MG63 (cell line): Measurements from ENCODE around the gene NPLOC4. TPM values are rescaled to one million over a fixed set of nuclear protein-coding genes. Genes with fewer than 3 reads are reported as not detected.
"Not testable (repeated sequence)": the region's sequence is repeated elsewhere in the genome, so short reads cannot be mapped to it uniquely, and the experiment has no call there.

ENCODE experiments used
- DNase-seq: peaks from one replicate; pipeline ENCODE4 v3.0.0-alpha.2; 2020
- H3K27me3 ChIP-seq: fragments of 250-450 bp; sonication (Bioruptor Pico); 2 replicates; pipeline ENCODE4 v1.5.1; 2020; ENCODE audit warnings: mild to moderate bottlenecking, moderate library complexity
- H3K36me3 ChIP-seq: fragments of 250-450 bp; sonication (Bioruptor Pico); 2 replicates; pipeline ENCODE4 v1.5.1; 2020; ENCODE audit warnings: mild to moderate bottlenecking, moderate library complexity
- H3K4me3 ChIP-seq: fragments of 250-450 bp; sonication (Bioruptor Pico); 2 replicates; pipeline ENCODE4 v1.5.1; 2020; ENCODE audit warnings: mild to moderate bottlenecking, moderate library complexity
- H3K9me3 ChIP-seq: fragments of 250-450 bp; sonication (Bioruptor Pico); 2 replicates; pipeline ENCODE4 v1.5.1; 2020; ENCODE audit warnings: mild to moderate bottlenecking, moderate library complexity
- total RNA-seq: library from RNA; depleted of rRNA; stranded (reverse); fragments of >200 nt; shearing (Covaris generic); gene quantifications from 2 replicates; pipeline ENCODE4 v1.2.3, GENCODE V29; 2014; ENCODE audit warnings: low replicate concordance

The NPLOC4 gene
- total RNA-seq, 1 experiment from 2014 or later: 157 TPM

DNA sequence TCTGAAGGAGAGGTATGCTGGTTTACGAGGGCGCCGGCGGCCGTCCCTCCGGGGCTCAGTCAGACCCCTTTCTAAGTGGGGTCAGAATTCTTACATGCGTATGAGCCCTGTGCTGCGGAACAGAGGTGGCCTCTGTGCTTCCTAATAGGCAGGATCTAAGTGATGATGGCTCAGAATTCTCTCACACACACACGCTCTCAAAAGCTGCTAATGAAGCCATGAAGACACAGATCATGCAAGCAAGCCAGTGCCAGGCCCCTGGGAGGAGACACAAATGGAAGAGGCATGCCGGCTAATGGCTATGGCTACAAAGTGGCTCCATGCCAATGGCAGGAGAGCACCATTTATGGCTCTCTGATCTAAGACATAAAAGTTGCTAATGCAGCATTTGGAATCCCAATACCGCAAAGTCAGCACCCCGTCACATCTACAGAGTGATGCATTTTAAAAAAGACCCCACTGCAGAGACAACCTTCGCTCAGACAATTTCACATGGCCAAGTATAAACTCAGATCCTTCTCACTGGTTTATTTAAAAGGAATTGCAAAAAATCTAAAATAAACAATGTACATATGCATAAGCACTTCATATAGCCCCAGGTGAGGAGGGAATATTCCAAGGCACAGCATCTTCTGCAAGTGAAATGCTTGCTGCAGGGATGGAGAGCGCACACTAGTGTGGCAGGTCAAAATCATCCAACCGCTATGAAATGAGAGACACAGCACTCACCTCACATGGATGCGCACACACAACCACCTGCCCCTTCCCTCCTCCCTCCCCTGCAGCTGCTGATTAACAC is 24.5 kb downstream of the NPLOC4 start:
- DNase-seq: no peak
- H3K27me3 ChIP-seq: no peaks in the 10 kb centered on the region
- no peak overlapping the region for H3K4me3 ChIP-seq
- H3K36me3 ChIP-seq: peaks cover 87% of the 10 kb centered on the region
- H3K9me3 ChIP-seq: no peaks in the 10 kb centered on the region; the same call in 1 of the 2 replicates

DNA sequence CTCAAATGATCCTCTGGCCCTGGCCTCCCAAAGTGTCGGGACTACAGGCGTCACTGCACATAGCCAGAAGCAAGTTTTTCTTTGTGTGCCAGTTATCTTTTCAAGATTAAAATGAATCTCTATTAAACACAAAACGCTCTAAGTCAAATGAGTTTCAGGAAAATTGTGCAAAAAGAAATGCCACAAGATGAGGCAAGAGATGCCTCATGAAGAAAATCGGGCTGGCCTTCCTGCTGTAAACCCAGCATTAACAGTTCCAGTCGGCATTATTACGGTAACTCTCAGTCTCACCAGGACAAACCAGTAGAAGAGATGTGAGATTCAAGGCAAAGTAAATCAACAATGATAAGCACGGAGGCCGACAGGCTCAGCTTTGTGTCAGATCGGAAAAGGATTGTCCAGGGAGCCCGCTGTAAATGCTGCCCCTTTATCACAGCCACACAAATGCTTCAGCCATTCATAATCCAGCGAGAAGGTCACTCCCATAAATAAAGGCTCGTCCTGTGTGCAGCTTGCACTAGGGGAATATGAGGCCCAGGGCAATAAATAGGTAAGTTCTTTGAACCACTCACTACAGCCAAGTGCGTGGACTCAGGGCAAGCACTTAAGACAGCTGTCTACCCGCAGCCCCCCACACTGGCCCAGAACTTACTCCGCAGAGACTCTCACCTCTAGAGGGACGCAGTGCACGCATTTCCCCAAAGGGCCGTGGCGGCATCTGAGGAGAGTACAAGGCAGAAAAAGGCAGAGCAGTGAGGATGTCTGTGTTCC is 27.2 kb downstream of the NPLOC4 start:
- DNase-seq: no peak
- Histone ChIP-seq H3K9me3 (no peaks in the 10 kb centered on the region), H3K36me3 (peaks cover 90% of the 10 kb centered on the region), H3K27me3 (no peaks in the 10 kb centered on the region), H3K4me3 (no peak overlapping the region)

GRCh38 chr17:81608605-81609004 is 28.3 kb downstream of the NPLOC4 start:
- no peak for DNase-seq
- Histone ChIP-seq H3K9me3 (no peaks in the 10 kb centered on the region), H3K36me3 (peaks cover 91% of the 10 kb centered on the region), H3K27me3 (no peaks in the 10 kb centered on the region), H3K4me3 (no peak overlapping the region)

DNA sequence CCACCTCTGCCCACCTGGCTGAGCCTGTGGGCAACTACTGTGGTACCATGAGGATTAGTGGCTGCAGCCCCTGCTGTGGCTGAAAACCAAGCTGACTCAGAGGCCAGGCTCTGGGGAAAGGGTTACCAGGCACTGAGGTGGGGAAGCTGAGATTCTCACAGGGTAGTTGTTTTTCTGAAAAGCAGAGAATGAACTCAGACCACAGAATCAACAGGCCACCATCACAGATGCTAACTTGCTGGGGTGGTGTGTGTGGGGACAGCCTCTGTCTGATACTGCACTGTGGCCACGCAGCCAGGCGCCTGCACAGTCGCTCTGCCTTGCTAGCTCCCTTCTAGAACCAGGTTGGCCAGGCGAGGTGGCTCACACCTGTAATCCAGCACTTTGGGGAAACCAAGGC is 28.8 kb downstream of the NPLOC4 start:
- H3K4me3 ChIP-seq: no peak overlapping the region
- DNase-seq: no peak
- no peaks in the 10 kb centered on the region for H3K9me3 ChIP-seq
- H3K27me3 ChIP-seq: no peaks in the 10 kb centered on the region
- H3K36me3 ChIP-seq: peaks cover 91% of the 10 kb centered on the region

- H3K36me3 ChIP-seq: peaks cover 91% of the 10 kb centered on the region
- DNase-seq: no peak
- H3K9me3 ChIP-seq: no peaks in the 10 kb centered on the region
- H3K27me3 ChIP-seq: no peaks in the 10 kb centered on the region
- no peak overlapping the region for H3K4me3 ChIP-seq
Measured at GRCh38 chr17:81607431-81607830, 29.5 kb downstream of the NPLOC4 start.

GRCh38 chr17:81603846-81604610 is 32.9 kb downstream of the NPLOC4 start:
- peaks cover 94% of the 10 kb centered on the region for H3K36me3 ChIP-seq
- DNase-seq: no peak
- H3K4me3 ChIP-seq: no peak overlapping the region
- H3K27me3 ChIP-seq: no peaks in the 10 kb centered on the region
- H3K9me3 ChIP-seq: no peaks in the 10 kb centered on the region

GRCh38 chr17:81601525-81602120 is 35.3 kb downstream of the NPLOC4 start:
- H3K9me3 ChIP-seq: no peaks in the 10 kb centered on the region
- H3K36me3 ChIP-seq: peaks cover 93% of the 10 kb centered on the region
- DNase-seq: no peak
- H3K4me3 ChIP-seq: no peak overlapping the region
- no peaks in the 10 kb centered on the region for H3K27me3 ChIP-seq

DNA sequence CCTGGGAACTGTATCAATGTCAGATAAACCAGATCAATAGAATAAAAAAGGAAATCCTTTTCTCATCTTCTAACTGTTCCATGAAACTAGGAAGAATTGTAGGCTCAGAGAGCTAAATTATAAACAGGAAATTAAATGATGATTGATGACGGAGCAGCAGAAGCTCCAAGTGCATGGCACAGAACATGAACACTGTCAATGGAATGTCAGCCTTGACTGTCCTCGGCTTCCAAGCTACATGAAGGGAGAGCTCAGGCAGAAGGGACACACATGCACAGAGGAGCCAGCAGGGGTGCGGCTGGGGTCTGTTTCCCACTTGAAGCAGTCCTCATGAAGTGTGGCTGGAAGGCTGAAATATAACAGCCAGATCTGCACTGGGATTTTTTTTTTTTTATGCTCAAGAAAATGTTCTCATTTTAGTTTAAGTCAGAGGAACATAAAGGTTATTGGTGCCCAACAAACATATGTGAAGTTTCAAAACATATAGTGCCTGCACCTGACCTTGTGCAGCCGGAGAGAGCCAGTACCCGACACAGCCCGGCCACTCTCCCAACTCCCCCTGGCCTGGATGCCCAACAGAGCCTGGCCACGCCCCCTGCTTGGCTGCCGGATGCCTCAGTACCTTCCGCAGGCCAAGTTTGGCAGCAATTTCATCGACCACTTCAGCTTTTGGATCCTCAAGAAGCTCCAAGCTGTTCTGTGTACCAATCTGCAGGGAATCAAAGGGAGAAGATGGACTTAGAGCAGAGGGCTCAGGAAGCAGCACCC is 37.0 kb downstream of the NPLOC4 start:
- Histone ChIP-seq H3K4me3 (no peak overlapping the region), H3K36me3 (peaks cover 92% of the 10 kb centered on the region), H3K27me3 (no peaks in the 10 kb centered on the region), H3K9me3 (no peaks in the 10 kb centered on the region)
- DNase-seq: peak; percentile 39

GRCh38 chr17:81593105-81593871 is 43.6 kb downstream of the NPLOC4 start:
- no peak for DNase-seq
- Histone ChIP-seq H3K27me3 (no peaks in the 10 kb centered on the region), H3K9me3 (no peaks in the 10 kb centered on the region), H3K4me3 (no peak overlapping the region), H3K36me3 (peaks cover 91% of the 10 kb centered on the region)

GRCh38 chr17:81591971-81592370 is 44.9 kb downstream of the NPLOC4 start:
- no peak overlapping the region for H3K4me3 ChIP-seq
- peaks cover 90% of the 10 kb centered on the region for H3K36me3 ChIP-seq
- H3K9me3 ChIP-seq: no peaks in the 10 kb centered on the region
- no peak for DNase-seq
- H3K27me3 ChIP-seq: no peaks in the 10 kb centered on the region

DNA sequence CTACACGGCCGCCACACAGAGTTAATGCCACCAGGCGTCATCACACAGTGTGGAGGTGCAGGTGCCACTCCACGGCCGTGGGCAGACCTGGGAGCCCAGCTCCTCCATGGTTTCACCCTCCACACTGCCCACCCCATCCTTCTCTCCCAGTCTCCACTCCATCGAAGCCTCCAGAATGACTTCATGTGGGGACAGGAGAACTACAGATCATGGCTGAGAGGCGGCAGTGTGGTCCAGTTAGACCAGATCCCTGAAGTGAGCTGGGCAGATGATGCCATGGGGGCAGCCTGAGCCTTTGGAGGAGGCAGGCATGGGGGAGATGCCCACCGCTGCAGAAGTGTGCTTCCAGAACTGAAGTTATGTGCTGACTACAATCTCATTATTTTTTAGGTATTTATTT is 46.8 kb downstream of the NPLOC4 start:
- Histone ChIP-seq H3K4me3 (no peak overlapping the region), H3K27me3 (no peaks in the 10 kb centered on the region), H3K9me3 (no peaks in the 10 kb centered on the region), H3K36me3 (peaks cover 92% of the 10 kb centered on the region)
- no peak for DNase-seq

DNA sequence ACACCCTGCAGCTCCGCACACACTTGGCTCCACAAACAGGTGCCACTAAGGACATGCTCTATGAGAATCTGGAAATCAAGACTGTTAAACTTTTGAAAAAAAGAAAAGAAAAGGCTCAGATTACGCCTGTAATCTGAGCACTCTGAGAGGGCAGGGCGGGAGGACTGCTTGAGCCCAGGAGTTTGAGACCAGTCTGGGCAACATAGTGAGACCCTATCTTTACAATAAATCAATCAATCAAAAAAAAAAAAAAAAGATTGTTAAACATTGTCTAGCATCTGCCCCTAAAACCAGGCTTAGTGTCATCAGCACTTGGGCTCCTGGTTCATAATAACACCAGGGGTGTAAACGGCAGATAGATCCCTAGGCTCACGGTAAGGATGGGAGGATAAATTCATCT is 47.3 kb downstream of the NPLOC4 start:
- no peaks in the 10 kb centered on the region for H3K9me3 ChIP-seq
- peaks cover 91% of the 10 kb centered on the region for H3K36me3 ChIP-seq
- no peak overlapping the region for H3K4me3 ChIP-seq
- no peaks in the 10 kb centered on the region for H3K27me3 ChIP-seq
- no peak for DNase-seq

- peaks cover 94% of the 10 kb centered on the region for H3K36me3 ChIP-seq
- H3K27me3 ChIP-seq: no peaks in the 10 kb centered on the region
- no peaks in the 10 kb centered on the region for H3K9me3 ChIP-seq
- no peak for DNase-seq
- no peak overlapping the region for H3K4me3 ChIP-seq
Measured at GRCh38 chr17:81586096-81586495, 50.8 kb downstream of the NPLOC4 start.

DNA sequence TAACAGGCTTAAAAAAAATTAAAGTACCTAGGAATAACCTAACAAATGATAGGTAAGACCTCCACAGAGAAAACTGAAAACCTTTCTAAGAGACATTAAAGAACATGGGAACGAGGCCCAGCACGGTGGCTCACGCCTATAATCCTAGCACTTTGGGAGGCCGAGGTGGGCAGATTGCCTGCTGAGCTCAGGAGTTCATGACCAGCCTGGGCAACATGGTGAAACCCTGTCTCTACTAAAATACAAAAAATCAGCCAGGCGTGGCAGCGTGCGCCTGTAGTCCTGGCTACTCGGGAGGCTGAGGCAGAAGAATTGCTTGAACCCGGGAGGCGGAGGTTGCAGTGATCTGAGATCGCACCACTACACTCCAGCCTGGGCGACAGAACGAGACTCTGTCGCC is 52.1 kb downstream of the NPLOC4 start:
- peaks cover 91% of the 10 kb centered on the region for H3K36me3 ChIP-seq
- not testable (repeated sequence) for DNase-seq, H3K4me3 ChIP-seq, H3K9me3 ChIP-seq, H3K27me3 ChIP-seq

- H3K36me3 ChIP-seq: peaks cover 91% of the 10 kb centered on the region
Measured at GRCh38 chr17:81583589-81584342, 53.1 kb downstream of the NPLOC4 start.

More at GRCh38 chr17:81583589-81584342, 53.1 kb downstream of the NPLOC4 start:
- Histone ChIP-seq H3K4me3 (no peak overlapping the region), H3K27me3 (no peaks in the 10 kb centered on the region), H3K9me3 (no peaks in the 10 kb centered on the region)
- DNase-seq: no peak
